ENCODE results near the gene RNF121.

RNF121 gene

GRCh38 chr11:71977743-71978418, 49.0 kb downstream of the RNF121 start:
- H3K4me3 ChIP-seq (replicated peaks; ENCODE audit: low read depth, low read length) = no peak overlapping the region
- DNase-seq (ENCODE audit: extremely low read depth, low read depth) = no peak
- TF ChIP-seq CTCF (IDR thresholded peaks at IDR 0.05; ENCODE audit: low read depth, low read length, missing control alignments) = peak; percentile 68

GRCh38 chr11:71979094-71979493, 50.2 kb downstream of the RNF121 start:
- no peak overlapping the region for H3K4me3 ChIP-seq (replicated peaks; ENCODE audit: low read depth, low read length)
- TF ChIP-seq CTCF (IDR thresholded peaks at IDR 0.05; ENCODE audit: low read depth, low read length, missing control alignments) = no peak

GRCh38 chr11:71979602-71980001, 50.8 kb downstream of the RNF121 start:
- no peak for DNase-seq (ENCODE audit: extremely low read depth, low read depth)
- no peak for TF ChIP-seq CTCF (IDR thresholded peaks at IDR 0.05; ENCODE audit: low read depth, low read length, missing control alignments)
- H3K4me3 ChIP-seq (replicated peaks; ENCODE audit: low read depth, low read length) = no peak overlapping the region

More at GRCh38 chr11:71979094-71979493, 50.2 kb downstream of the RNF121 start:
- DNase-seq (ENCODE audit: extremely low read depth, low read depth) = no peak

- DNase-seq (ENCODE audit: extremely low read depth, low read depth) = no peak
- no peak for TF ChIP-seq CTCF (IDR thresholded peaks at IDR 0.05; ENCODE audit: low read depth, low read length, missing control alignments)
These were observed 57.3 kb downstream of the RNF121 start for GRCh38 chr11:71986131-71986530.

GRCh38 chr11:71987521-71987920, 58.7 kb downstream of the RNF121 start:
- H3K4me3 ChIP-seq (replicated peaks; ENCODE audit: low read depth, low read length) = no peak overlapping the region
- no peak for TF ChIP-seq CTCF (IDR thresholded peaks at IDR 0.05; ENCODE audit: low read depth, low read length, missing control alignments)
- DNase-seq (ENCODE audit: extremely low read depth, low read depth) = no peak

More at GRCh38 chr11:71986131-71986530, 57.3 kb downstream of the RNF121 start:
- no peak overlapping the region for H3K4me3 ChIP-seq (replicated peaks; ENCODE audit: low read depth, low read length)

- H3K4me3 ChIP-seq (replicated peaks; ENCODE audit: low read depth, low read length) = no peak overlapping the region
- peak; percentile 37 for DNase-seq (ENCODE audit: extremely low read depth, low read depth)
- TF ChIP-seq CTCF (IDR thresholded peaks at IDR 0.05; ENCODE audit: low read depth, low read length, missing control alignments) = no peak
These were observed 59.2 kb downstream of the RNF121 start for GRCh38 chr11:71988050-71988449.

- no peak for TF ChIP-seq CTCF (IDR thresholded peaks at IDR 0.05; ENCODE audit: low read depth, low read length, missing control alignments)
- H3K4me3 ChIP-seq (replicated peaks; ENCODE audit: low read depth, low read length) = no peak overlapping the region
- DNase-seq (ENCODE audit: extremely low read depth, low read depth) = no peak
These were observed 61.9 kb downstream of the RNF121 start for GRCh38 chr11:71990701-71991100.
